ENCODE data around the gene HOXC10.

The HOXC10 gene

DNA sequence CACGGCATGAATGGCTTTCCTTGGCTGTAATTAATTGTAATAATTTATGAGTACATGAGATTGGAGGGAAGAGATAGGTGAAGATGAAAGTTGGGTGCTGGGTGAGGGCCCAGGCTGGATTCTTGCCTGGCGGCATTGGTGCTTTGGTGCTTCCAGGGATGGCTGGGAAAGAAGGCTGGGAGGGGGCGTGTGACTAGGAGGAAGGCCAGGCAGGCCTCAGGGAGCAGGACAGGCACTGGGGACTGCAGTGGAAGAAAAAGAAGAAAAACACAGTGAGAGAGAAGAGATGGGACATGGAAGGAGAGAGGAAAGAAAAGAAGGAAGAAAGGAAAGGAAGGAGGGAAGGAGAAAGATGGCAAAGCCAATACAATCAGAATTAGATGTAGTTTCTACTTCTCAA lies 18.7 kb downstream of the HOXC10 start:
- no peak for DNase-seq (ENCODE audit: low read depth in 2 of 2)

DNA sequence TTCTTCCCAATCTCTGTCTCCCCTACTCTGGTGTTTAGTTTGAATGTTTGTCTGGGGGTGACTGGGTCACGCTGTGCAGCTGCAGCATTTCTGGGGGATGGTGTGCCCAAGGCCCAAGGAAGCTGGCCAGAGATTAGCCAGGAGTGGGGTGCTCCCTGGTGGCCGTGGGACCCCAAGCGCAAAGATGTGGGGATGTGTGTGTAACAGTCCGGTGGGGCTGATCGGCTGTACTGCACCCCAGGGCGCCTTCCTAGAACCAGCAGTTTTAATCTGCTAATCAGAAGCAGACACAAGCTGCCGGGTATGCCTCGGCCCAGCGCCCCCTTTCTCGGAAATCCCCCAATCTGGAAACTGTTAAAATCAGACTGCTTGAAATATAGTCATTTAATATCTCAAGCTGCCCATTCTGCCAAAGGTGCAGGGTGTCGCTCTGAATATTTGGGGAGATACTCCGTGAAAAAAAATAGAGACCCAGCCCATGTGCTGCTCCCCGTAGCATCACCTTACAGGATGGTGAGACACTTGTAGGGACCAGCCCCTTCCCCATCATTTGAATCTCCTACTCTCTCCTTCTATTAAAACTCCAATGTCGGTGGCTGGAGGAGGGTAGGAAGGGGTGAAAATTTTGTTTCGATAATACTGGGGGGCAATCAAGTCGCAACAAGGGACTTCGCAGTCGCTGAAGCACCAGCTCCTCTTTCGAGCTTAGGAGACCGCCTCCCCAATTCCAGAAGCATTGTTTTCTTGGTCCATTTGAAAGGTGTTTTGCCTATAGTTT lies 19.3 kb downstream of the HOXC10 start:
- DNase-seq (ENCODE audit: low read depth in 2 of 2), result no peak

DNA sequence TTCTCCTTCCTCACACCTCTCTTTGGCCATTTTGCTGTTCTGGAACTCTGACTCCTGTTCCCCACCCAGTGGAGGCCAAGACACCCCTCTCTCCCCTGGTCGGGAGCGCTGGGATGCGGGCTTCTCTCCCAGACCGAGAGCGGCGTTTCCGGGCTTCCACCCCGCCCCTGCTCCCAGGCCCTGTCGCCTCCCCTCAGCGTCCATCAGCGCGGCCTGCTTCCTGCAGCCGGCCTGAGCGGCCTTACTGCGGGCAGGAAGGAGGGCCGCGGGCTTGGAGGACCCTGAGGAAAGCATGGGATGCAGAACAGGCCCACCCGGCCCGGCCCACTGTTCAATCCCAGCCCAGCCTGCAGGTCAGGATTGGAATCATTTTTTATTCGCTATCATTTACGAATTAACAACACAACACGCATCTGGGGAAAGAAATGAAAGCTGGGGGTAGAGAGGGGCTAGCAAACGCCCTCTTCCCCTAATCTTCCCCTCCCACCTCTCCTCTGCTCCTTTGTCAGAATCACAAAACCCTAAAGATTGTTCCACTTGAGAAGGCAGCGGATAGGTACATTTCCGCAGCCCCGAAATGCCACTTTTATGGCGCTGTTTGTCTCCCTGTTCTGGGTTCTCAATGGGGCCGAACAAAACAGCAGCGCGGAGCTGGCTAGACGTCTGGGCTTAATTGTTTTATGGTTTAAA lies 20.0 kb downstream of the HOXC10 start:
- no peak for DNase-seq (ENCODE audit: low read depth in 2 of 2)

DNA sequence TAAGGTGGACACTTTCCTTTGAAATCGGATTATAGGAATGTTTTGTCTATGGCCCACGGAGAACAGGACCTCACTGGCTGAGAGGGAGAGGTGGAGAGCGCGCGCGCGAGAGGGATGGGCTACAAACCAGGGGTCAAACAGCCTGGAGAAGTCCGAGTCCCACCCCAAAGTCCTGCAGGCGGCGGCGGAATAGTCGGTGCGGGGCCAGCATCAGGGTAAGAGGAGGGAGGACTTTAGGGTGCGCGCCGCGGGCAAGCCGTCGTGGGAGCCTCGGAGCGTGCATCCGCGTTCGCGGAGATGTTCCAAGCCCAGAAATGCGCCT lies 20.5 kb downstream of the HOXC10 start:
- no peak for DNase-seq (ENCODE audit: low read depth in 2 of 2)

DNA sequence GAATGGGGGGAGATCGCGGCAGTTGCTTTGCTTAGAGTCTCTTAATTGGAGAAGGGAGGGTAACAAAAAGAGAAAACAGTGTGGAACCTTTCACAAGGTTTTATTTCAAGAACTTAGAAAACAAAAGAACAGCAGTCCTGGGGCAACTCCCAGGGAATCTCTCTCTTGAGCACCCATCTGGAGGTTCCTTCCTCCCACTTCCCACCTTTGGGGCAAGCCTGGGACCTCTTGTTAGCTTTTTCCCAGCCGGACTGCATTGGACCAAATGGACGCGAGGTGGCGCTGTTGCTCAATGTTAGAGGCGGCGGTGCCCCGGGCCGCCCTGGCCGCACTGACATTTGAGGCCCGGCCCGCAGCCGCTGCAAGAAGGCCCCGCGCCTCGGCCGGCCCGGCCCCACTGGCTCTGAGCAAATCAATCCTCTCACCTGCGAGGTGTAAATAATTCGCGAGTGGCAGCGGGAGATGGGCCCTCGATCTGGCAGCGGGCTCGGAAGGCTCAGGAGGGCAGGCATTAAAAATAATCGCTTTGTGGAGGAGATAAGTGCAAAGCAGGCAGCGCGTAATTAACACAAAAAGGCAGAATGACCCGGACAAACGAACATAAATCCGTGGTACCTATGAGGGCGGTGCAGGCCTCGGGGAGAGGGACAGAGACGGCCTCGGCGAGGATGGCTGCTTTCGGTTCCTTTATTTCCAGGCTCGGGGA lies 21.1 kb downstream of the HOXC10 start:
- DNase-seq (ENCODE audit: low read depth in 2 of 2), result peak; percentile 58 to 73

DNA sequence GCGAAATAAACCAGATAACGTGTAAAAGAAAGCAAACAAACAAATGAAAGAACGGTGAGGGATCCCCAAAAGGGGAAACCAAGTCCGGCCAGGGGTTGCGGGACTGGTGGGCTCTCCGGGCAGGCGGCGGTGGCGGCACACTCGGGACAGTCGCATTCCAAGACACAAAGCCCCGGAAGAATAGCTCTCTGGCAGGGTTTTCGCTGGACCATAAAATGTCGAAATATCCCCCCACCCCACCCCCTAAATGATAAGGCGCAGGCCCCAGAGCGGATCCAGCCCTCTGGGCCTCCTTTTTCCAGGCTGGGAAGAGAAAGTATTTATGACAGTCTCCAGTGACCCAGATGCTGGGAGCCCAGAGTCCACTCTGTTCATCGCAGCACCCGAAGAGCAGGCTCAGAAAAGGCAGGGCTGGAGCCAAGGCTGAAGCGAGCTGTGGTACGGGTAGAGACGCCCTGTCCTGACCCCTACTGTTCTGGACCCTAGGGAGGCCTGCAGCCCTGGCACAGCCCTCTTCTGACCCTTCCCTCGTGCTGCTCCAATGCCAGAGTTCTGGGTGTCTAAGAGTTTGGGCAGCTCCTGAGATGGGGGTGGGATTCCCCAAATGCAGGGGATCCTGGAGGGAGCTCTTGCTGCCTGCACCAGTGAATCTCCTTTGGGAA lies 21.7 kb downstream of the HOXC10 start:
- no peak for DNase-seq (ENCODE audit: low read depth in 2 of 2)

DNA sequence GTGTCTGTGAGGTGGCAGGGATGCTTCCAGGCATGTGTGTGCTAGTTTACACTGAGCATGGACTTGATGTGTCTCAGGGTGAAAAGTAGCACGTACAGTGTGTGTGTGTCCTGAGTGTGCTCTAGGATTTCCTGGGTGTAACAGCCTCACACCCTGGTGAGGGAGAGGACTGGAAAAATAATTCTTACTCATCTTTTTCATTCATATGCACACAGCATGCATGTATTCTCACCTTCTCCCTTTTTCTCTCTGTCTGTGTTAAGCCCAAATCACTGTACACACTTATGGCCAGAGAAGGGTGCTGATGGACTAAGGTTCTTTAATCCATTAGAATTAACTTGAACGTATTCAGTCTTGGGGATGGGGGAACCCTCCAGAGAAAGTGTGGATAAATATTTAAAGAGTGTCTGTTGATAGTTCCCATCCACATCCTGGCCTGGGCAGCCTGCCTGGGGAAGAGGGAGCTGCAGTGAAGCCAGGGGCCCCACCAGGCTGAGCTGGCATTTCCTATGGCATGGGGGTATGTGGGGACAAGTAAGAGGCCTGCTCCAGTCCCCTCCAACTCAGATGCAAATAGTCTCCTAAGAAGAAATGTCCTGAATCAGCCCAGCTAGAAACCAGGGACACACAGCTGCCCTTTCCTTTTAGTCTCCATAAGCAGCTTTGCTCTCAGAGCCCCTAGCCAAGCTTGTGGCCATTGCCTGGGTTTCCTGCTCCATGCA lies 22.8 kb downstream of the HOXC10 start:
- no peak for DNase-seq (ENCODE audit: low read depth in 2 of 2)

DNA sequence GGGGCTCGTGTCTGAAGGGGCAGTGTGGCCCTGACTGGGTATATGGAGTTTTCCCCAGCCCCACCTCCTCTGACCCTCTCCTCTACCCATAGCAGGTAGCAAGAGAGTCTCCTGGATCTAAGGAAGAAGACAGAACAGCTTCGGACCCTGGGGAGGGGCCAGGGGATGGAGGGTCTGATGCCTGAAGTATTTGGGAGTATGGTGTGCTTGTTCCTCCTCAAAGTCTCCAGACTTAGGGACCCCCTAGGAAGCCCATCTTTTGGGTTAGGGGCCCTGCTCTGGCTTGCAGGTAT lies 23.3 kb downstream of the HOXC10 start:
- DNase-seq (ENCODE audit: low read depth in 2 of 2), result no peak

DNA sequence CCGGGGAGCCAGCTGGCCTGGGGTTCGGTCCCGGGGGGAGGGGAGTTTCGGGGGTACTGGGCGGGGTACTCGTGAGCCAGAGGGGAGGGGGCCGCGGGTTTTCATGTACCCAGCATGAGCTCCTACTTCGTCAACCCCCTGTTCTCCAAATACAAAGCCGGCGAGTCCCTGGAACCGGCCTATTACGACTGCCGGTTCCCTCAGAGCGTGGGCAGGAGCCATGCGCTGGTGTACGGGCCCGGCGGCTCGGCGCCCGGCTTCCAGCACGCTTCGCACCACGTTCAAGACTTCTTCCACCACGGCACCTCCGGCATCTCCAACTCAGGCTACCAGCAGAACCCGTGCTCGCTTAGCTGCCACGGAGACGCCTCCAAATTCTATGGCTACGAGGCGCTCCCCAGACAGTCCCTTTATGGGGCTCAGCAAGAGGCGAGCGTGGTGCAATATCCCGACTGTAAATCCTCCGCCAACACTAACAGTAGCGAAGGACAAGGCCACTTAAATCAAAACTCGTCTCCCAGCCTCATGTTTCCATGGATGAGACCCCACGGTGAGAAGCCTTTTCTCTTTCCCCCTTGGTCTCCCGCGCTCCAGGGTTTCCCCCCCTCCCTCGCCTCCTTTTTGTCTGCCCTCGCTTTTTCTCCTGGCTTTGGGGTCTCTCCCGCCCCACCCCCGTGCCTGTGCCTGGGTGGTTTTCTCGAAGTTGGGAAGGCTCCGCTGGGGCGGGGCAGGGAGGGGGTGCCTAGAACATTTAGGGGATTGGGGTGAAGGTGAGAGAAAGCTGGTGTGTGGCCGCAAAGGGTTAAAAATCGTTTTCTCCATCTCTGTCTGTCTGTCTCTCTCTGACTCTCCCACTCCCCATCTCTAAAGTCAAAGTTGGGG lies 24.5 kb downstream of the HOXC10 start:
- no peak for DNase-seq (ENCODE audit: low read depth in 2 of 2)

DNA sequence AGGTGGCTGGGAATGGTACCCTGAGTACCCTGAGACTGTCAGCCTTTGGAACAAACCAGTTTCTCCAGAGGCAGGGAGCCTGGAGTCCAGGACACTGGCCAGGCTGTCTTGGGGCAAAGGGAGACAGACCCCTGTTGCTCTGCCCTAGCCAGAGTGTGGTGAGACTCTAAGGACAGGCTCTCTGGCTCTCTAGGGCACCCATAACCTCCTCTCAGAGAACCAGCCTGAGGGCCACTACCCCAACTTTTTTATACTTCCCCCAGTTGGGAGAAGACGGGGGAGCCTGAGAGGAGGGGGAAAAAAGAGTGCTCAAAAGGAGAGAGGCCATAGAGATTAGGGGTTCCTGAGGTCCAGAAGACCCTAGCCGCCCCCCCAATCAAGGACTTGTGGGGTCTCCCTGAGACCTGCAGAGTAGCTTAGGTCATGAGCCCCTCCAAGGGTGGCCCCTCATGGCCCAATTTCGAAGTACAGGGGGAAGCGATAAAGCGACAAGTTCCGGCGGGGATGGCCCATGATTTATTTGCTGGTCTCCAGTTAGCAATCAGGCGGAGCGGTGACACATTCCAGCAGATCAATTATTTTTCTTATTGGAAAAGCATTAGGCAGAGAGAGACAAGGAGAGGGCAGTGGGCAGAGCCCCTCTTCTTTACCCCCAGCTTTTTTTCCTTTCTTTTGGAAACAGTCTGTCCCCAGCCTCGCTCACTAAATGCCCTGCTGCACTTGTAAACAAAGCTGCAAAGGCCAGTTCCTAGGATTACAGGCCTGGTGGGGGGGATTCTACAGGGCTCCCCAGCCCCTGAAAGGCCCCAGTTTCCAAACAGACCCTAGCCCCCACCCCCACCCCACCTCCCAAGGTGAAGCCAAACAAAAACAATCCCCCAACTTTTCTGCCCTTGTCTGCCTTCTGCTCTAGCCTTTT lies 25.4 kb downstream of the HOXC10 start:
- no peak for DNase-seq (ENCODE audit: low read depth in 2 of 2)

DNA sequence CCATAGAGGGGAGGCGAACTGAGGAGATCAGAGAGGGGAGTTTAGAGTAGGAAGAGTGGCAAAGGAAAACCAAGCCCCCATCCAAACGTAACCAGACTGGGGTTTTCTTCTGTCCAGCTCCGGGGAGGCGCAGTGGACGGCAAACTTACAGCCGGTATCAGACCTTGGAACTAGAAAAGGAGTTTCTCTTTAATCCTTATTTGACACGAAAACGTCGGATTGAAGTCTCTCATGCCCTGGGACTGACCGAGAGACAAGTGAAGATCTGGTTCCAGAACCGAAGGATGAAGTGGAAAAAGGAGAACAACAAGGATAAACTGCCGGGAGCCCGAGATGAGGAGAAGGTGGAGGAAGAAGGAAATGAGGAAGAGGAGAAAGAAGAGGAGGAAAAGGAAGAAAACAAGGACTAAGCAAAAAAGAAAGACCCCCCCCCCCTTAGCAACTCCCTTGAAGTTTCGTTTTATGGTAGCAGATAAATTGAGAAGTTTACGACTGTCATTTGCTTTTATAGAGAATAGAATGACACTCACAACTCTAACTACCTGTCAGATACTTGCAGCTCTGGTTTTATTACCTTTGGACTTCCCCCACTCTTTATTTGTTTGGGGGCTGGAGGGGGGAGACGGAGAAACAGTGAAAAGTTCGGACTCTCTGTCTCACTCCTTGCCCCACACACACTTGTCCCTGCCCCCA lies 26.2 kb downstream of the HOXC10 start:
- no peak for DNase-seq (ENCODE audit: low read depth in 2 of 2)

DNA sequence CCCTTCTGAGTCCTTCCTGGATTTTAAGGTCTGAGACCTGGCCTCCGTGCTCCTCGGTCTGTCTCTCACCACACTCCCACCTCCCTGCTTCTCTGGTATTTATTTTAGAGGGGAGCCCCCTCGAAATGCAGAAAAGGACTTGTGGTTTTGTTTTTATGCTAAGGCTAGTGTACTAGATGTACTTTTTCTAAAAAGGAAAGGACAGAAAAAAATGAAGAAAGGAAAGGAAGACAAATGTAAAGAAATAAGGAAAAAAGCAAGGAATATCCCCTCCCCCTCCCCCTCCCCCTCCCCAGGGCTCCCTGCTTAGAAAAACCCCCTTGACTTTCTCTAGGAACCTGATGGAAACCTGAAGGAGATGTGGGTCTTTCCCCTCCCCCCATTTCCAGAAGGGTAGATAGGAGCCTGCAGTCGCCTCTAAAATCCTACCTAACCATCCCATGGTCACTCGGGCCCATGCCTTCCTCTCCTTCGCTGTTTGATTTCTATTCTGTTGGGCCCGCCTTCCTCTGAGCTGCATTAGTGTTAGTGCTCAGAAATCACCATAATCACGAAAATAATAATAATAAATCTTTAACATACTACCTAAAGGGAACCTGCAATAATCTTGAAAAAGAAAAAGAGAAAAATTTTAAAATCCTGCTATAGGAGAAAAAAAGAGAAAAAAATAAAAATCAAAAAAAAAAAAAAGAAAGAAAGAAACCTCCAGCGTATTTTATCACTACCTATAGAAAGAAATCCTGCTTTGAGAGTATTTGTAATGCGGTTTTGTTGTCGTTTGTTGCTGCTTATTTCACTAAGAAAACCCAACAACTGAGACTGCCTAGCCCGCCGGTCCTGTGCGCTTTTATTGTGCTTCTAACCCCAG lies 27.0 kb downstream of the HOXC10 start:
- no peak for DNase-seq (ENCODE audit: low read depth in 2 of 2)

DNA sequence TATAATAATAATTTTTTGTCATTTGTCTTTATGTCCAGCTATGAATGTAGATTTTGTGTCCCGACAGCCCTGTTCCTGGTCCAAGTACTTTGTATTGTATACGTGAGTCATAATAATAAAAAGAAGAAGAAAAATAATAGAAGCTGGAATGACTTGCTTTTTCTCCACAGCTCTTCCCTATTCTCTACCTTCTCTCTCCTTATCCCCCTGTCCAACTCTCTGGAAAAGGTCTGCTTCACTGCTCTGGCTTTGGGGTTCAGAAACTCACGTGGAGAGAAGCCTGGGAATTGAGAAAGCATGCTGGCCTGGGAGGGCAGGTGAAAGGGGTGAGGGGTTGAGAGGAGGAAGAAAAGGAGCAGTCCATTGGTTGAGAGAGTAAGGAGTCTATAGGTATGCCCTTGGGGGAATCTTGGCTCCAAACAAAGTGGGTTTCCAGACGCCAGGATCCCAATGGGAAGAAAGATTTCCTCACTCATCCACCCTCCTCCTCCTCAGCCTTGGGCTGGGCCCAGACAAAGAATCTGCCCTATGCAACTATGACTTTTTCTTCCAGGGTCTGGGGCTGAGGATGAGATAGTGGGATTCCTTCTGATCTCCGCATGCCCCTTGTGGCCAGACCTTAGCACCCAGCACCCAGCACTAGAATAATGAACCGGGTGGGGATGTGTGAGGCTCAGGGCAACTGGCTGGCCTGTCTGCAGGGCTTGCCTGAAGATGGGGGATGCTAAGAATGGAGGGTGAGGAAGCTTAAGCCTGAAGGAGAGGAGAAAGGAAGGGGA lies 27.9 kb downstream of the HOXC10 start:
- DNase-seq (ENCODE audit: low read depth in 2 of 2), result no peak

DNA sequence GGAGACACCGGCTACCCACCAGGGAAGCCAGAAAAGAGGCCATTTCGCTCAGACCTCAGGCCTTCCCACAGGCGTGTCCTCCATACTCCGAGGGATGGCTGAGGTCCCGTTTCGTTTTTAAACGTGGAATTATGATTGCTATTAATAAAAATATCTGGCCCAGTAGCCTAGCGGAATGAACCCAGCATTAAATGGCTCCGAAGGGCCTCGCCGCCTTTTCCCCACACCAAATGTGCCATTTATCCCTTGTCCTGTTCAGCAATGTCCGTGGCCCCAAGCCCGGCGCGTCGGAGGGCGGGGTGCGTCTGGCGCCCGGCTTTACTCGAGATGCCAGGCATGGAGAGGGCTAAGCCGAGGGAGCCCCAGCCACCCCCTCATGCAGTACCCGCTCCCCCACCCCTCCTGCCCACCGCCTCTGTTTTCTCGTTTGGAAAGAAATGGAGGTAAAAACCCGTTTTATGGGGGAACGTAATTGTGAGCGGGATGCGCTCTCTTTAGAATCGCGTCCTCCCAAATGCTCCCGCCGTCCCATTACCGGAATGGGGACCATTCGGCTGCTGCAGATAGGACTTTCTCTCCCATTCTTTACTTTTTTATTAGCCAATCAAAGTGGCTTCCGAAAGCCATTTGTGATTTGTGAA lies 29.6 kb downstream of the HOXC10 start:
- no peak for DNase-seq (ENCODE audit: low read depth in 2 of 2)

DNA sequence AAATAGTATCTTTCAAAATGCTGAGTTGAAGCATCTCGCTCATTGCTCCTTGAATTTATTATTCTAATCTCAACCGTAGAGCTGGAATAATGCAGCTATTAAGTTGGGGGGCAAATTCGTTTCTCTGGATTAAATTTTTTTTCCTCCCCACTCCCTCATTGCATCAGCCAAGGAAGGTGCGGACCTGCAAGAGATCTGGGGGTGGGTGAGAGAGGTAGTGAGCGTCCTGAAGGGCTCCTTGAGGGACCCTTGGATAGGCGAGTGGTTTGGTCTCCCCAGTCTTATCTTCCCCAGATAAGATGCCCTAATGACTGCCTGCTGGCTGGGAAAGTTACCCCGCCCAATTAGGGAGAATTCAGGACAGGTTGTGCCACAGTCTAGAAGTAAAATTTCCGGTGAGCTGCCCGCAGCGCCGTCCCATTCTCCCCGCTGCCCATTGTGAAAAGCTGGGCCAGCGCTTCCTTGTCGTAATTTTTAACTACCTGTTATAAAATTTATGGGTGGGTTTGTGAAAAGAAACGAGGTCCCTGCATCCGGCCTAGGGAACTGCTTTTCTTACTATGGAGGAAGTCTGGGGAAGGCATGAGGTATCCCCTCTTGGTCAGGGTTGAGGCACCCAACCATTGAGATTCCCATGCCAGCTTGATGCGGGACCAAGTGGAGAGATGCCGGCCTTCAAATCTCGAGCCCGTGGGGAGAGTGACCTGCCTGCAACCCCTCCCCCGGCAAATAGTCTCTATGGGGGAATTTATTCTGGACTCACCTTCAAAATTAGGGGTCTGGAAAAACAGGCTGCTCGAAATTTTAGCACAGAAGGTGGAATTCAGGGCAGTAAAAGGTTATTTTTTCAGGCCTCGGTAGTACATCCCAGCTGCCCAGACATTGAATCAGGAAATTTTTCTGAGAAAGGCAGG lies 30.3 kb downstream of the HOXC10 start:
- DNase-seq (ENCODE audit: low read depth in 2 of 2), result no peak

DNA sequence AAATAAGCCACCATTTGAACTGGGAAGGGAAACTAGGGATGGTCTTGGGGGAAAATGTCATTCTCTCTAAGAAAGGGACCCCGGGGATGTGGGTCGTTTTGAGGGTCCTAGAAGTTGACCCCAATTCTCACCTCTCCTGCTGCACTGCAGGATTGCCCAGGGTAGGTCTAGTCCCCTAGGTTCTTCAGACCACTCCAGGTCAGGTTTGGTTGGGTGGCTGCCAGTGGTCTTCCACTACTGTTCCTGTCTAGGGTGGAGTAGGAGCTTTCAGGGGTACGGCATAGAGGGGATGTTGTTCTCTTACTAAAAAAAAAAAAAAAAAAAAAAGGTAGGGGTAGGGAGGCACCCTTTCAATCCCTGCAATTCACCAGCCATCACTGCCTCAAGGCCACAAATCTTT lies 31.1 kb downstream of the HOXC10 start:
- no peak for DNase-seq (ENCODE audit: low read depth in 2 of 2)
